BE2C (cell line): Measurements from ENCODE around the gene SKI.
"Not testable (repeated sequence)": the region's sequence is repeated elsewhere in the genome, so short reads cannot be mapped to it uniquely, and the experiment has no call there.

ENCODE experiments used
- DNase-seq: peaks from one replicate; pipeline ENCODE4 v3.0.0-alpha.2; 2020
- H3K27me3 ChIP-seq: fragments of 250-450 bp; sonication (Bioruptor Pico); 2 replicates; pipeline ENCODE4 v1.5.1; 2020; ENCODE audit warnings: mild to moderate bottlenecking
- H3K36me3 ChIP-seq: fragments of 250-450 bp; sonication (Bioruptor Pico); 2 replicates; pipeline ENCODE4 v1.5.1; 2020; ENCODE audit warnings: mild to moderate bottlenecking
- H3K4me1 ChIP-seq: fragments of 250-450 bp; sonication (Bioruptor Pico); 2 replicates; pipeline ENCODE4 v1.5.1; 2020
- H3K4me3 ChIP-seq: 2 replicates; pipeline ENCODE4 v1.5.1; 2011; ENCODE audit warnings: low read depth, low read length
- H3K9me3 ChIP-seq: fragments of 250-450 bp; sonication (Bioruptor Pico); 2 replicates; pipeline ENCODE4 v1.5.1; 2020
- TF ChIP-seq, protein P1 (sequence below): IDR thresholded peaks from 2 replicates; pipeline ENCODE4 v1.5.1; 2012; ENCODE audit warnings: mild to moderate bottlenecking, low read depth, low read length

Gene SKI

DNA sequence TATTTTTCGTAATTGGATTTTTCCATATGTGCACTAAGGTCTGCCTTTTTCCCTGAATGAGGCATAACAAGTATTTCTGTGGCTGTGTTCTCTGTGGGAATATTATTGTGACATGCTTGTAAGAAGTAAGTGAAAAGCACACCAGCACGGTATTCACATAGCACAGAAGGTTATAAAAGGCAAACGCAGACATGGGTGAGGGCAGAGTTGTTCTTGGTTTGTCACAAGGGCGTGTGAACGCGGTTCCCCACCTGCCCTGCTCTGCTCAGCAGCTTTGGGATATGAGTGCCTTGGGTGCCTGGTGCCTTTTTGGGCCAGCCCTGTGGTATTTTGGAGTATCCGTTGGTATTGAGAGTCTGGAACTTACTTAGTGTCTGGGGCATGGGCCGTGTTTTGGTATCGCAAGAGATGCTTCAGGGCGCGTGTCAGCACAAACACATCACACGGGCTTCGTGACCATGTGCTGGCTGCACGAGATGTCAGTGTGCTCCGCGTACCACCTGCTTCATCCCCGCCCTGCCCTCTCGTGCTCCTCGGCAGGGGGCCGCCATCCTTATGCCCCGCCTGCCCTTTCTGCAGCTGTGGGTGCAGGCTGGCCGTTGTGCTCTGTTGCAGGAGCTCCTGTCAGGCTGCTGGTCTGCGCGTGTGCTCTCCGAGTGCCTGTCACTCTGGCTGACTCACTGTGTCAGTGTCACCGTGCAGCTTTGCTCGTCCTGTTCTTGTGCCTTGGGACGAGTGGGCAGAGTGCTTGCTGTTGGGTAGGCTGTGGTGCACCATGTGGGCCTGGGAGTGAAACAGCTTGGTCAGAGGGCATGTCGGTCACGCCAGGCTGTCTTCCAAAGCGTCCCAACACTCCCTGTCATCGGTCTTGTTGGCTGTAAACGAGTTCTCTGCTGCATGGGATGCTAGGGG lies 15.0 kb downstream of the SKI start:
- H3K4me1 ChIP-seq: peaks cover 9% of the 10 kb centered on the region
- DNase-seq: no peak
- H3K4me3 ChIP-seq: no peak overlapping the region
- peaks cover 7% of the 10 kb centered on the region for H3K36me3 ChIP-seq
- no peaks in the 10 kb centered on the region for H3K27me3 ChIP-seq
- no peaks in the 10 kb centered on the region for H3K9me3 ChIP-seq
- TF ChIP-seq, protein P1, sequence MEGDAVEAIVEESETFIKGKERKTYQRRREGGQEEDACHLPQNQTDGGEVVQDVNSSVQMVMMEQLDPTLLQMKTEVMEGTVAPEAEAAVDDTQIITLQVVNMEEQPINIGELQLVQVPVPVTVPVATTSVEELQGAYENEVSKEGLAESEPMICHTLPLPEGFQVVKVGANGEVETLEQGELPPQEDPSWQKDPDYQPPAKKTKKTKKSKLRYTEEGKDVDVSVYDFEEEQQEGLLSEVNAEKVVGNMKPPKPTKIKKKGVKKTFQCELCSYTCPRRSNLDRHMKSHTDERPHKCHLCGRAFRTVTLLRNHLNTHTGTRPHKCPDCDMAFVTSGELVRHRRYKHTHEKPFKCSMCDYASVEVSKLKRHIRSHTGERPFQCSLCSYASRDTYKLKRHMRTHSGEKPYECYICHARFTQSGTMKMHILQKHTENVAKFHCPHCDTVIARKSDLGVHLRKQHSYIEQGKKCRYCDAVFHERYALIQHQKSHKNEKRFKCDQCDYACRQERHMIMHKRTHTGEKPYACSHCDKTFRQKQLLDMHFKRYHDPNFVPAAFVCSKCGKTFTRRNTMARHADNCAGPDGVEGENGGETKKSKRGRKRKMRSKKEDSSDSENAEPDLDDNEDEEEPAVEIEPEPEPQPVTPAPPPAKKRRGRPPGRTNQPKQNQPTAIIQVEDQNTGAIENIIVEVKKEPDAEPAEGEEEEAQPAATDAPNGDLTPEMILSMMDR: no peak

DNA sequence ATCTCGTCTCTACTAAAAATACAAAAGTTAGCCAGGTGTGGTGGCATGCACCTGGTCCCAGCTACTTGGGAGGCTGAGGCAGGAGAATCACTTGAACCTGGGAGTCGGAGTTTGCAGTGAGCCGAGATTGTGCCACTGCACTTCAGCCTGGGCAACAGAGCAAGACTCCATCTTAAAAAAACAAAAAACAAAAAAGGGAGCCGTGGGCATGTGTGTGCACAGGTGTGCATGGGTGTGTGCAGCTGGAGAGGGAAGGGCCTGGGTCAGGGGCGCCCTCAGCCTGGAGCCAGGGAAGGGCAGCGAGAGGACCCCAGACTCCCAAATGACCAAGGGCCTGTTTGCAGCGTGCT lies 18.9 kb downstream of the SKI start:
- not testable (repeated sequence) for H3K4me1 ChIP-seq, DNase-seq, H3K4me3 ChIP-seq, H3K9me3 ChIP-seq, H3K27me3 ChIP-seq, H3K36me3 ChIP-seq

DNA sequence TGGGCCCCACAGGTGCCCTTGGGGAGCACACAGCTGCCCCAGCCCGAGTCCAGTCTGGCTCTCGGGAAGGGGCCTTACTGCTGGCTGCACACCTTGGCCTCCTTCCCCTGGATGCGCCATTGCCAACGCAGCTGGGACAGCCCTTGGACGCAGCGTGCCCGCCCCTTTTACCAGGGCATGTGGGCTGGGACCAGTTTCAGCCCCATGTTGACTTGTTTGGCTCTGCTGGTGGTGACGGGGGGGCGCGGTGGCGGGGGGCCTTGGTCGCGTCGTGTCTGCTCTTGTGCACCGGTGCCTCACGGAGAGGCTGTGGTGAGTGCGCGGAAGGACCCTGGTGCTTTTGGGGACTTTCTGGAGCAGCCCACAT lies 19.6 kb downstream of the SKI start:
- TF ChIP-seq, protein P1: no peak
- Histone ChIP-seq H3K4me1 (no peaks in the 10 kb centered on the region), H3K27me3 (no peaks in the 10 kb centered on the region), H3K36me3 (no peaks in the 10 kb centered on the region), H3K9me3 (no peaks in the 10 kb centered on the region), H3K4me3 (no peak overlapping the region)
- no peak for DNase-seq

DNA sequence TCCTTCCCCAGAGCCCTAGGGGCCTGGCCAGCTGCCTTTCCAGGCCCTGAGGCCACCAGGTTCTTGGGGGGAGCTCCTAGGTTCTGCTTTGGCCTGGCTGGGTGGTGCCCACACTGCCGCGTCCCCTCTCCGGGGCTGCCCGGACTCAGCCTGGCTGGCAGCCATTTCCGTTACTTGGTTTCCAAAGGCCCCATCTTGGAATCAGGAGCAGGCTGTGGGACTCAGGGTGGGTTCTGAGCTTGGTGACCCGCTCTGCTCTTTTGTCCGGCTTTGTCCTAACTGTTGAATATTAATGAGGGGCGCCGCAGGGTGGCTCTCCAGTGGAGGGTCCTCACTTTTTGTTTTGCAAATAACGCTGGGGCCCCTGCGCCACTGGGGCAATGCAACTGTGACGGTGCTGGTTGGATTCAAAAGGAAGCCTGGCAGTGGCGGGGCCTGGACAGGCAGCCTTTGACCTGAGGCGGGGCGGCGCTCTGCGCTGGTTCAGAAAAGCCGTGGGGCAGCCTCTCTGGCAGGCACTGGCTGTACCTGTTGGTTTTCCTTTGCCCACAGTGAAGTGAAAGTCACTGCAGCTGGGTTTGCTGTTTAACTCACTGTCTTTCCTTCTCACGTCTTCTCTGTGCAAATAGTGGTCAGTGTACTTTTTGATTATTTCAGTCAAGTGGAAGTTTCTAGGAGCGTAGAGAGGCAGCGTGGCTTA lies 20.2 kb downstream of the SKI start:
- no peak for DNase-seq
- Histone ChIP-seq H3K9me3 (no peaks in the 10 kb centered on the region), H3K27me3 (no peaks in the 10 kb centered on the region), H3K4me3 (no peak overlapping the region), H3K4me1 (no peaks in the 10 kb centered on the region), H3K36me3 (no peaks in the 10 kb centered on the region)
- TF ChIP-seq, protein P1: no peak

DNA sequence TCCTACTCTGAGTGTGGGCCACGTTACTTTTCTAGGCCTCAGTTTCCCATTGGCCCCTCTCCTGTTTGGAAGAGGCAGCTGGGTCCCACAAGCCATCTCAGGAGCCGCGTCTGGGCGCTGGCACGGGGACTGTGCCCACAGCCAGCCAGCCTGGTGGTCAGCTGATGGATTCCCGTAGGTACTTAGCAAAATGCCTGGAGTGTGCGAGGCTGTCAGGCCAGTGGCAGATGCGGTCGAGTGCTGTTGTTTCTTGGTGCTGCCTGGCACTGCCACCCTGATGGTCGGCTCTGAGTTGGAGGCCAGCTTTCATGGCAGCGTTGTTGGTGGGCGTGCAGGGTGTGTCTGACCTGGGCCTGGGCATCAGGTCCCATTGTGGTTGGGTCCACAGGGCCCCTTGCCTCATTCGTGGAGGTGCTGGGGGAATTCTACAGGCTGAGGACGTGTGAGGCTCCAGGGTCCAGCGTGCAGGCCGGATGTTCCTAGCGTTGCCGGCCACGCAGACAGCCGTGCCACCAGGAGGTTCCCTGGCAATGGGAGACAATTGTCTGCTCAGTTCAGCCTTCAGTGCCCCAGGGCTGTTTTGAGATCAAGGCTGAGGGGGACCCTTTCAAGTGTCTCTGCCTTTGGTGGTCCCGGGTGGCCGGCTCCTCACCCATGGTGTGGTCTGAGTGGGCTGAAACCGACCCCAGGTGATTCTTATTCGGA lies 20.9 kb downstream of the SKI start:
- no peak for DNase-seq
- H3K27me3 ChIP-seq: no peaks in the 10 kb centered on the region
- no peak overlapping the region for H3K4me3 ChIP-seq
- H3K4me1 ChIP-seq: no peaks in the 10 kb centered on the region
- TF ChIP-seq, protein P1: no peak
- 0 out of 2 replicates have a peak, but pooled peaks cover 3% of the 10 kb centered on the region for H3K36me3 ChIP-seq
- no peaks in the 10 kb centered on the region for H3K9me3 ChIP-seq

DNA sequence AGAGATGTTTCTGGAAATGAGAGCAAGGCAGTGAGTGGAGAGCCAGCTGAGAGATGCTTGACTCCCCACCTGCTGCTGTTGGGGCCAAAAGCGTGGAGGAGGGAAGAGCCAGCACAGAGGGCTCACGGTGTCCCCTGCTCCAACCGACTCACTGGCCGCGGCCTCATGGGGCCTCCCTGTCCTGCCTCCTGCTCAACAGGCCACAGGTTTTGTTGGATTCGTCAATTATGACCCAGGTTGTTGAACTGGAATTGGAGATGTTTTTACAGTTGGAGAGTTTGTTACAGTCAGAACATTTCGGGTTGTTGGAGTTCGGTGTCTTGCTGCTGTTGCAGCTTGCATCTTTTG lies 21.4 kb downstream of the SKI start:
- DNase-seq: no peak
- no peak overlapping the region for H3K4me3 ChIP-seq
- H3K9me3 ChIP-seq: no peaks in the 10 kb centered on the region
- no peaks in the 10 kb centered on the region for H3K4me1 ChIP-seq
- no peaks in the 10 kb centered on the region for H3K27me3 ChIP-seq
- TF ChIP-seq, protein P1: no peak
- 0 out of 2 replicates have a peak, but pooled peaks cover 3% of the 10 kb centered on the region for H3K36me3 ChIP-seq
